ENCODE results near the gene TRAPPC3L.

DNA sequence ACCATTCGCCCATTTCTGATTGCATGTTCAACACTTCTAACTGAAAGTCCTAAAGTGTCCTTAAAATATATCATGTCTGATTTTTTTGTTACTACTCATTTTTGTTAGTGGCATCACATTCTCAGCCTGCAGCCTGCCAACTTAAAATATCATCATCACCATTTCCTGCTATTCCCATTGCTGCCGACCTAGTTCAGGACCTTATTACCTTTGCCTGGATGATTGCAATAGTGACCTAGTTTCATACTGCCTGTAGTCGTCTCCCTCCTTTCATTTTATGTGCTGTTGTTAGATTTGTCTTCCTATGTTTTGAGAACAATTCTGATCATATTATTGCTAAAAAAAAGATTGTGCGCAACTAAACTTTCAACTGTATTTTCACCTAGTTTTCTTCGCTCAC lies 32.0 kb upstream of the TRAPPC3L start:
- TF ChIP-seq CTCF (IDR thresholded peaks at IDR 0.05; ENCODE audit: low read depth, low read length, poor library complexity, severe bottlenecking) (no peak), EZH2phosphoT487 (IDR thresholded peaks at IDR 0.05; ENCODE audit: borderline replicate concordance, low read length) (no peak)

All from DOHH2 (cell line).